ENCODE data around the gene HNRNPUL1.

DNA sequence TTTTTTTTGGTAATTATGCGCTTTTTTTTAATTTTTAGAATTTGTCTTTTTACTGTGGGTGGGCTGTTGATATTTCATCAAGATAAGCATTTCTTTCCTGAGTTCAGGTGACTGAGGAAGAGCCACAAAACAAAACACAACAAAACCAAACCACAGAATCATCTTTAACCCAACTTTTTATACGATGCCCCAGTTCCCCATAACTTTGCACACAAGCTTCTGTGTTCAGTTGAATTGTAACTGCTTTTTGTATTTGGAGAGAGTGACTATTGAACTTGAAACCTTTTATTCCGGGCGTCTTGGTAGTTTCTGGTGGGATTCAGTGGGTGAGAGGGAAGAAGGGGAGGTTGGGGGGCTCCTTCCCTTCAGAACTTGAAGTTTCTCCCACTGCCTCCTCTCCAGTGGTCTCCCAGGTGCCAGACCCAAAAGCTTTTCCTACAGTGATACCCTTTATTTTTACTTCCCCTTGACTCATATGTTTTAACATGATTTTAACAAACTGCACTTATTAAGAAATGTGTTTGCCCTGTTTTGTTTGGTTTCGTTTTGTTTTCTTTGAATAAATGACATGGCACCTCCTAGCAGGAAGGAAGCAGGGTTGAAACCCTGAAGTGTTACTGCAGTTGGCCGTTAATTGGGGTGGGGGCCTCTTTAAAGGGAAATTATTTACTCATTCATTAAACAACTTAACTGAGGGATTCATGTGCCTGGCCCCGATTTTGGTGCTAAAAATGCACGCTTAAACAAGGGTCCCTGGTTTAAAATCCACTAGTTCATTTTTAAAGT is 43.1 kb downstream of the HNRNPUL1 start:
- TF ChIP-seq CEBPB (IDR thresholded peaks at IDR 0.05) (no peak), TAF1 (IDR thresholded peaks at IDR 0.05; ENCODE audit: low read depth) (no peak), FOXM1 (IDR thresholded peaks at IDR 0.05; ENCODE audit: borderline replicate concordance, low read depth) (no peak), TEAD4 (IDR thresholded peaks at IDR 0.05) (no peak), REST (IDR thresholded peaks at IDR 0.05; ENCODE audit: low read depth) (no peak), EP300 (IDR thresholded peaks at IDR 0.05; ENCODE audit: borderline replicate concordance) (no peak)
- TF ChIP-seq, protein P1, sequence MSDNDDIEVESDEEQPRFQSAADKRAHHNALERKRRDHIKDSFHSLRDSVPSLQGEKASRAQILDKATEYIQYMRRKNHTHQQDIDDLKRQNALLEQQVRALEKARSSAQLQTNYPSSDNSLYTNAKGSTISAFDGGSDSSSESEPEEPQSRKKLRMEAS (IDR thresholded peaks at IDR 0.05), result no peak
- TF ChIP-seq, protein P2, sequence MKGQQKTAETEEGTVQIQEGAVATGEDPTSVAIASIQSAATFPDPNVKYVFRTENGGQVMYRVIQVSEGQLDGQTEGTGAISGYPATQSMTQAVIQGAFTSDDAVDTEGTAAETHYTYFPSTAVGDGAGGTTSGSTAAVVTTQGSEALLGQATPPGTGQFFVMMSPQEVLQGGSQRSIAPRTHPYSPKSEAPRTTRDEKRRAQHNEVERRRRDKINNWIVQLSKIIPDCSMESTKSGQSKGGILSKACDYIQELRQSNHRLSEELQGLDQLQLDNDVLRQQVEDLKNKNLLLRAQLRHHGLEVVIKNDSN (IDR thresholded peaks at IDR 0.05), result no peak
